ENCODE results near the gene COA3. TPM values are rescaled to one million over a fixed set of nuclear protein-coding genes. Genes with fewer than 3 reads are reported as not detected.

COA3 gene
- total and polyA plus RNA-seq, 2 donors (not counting 1 experiment from before 2014, with no cell fraction given), result 18.5 to 32.1 TPM

DNA sequence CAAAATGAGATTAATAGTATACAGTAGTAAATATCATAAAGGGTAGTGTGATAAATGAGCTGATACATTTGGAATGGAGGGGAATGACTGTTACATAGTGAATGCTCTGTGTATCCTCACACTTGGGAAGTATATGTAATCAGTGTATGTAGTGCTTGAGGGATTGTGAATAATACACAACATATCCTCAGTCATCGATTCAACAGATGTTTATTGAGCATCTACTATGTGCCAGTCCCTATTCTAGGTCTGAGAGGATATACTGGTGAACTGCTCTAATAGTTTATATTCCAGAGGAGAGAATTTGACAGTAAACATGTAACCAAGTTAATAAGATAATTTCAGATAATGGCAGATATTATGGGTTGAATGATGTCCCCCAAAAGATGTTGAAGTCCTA lies 29.0 kb upstream of the COA3 start:
- Mint-ChIP-seq H3K4me1 (peaks cover 21% of the 10 kb centered on the region), H3K27ac (no peak overlapping the region), H3K4me3 (no peak overlapping the region), H3K9me3 (ENCODE audit: insufficient read depth) (no peaks in the 10 kb centered on the region), H3K27me3 (no peaks in the 10 kb centered on the region)
- TF ChIP-seq, protein P1, sequence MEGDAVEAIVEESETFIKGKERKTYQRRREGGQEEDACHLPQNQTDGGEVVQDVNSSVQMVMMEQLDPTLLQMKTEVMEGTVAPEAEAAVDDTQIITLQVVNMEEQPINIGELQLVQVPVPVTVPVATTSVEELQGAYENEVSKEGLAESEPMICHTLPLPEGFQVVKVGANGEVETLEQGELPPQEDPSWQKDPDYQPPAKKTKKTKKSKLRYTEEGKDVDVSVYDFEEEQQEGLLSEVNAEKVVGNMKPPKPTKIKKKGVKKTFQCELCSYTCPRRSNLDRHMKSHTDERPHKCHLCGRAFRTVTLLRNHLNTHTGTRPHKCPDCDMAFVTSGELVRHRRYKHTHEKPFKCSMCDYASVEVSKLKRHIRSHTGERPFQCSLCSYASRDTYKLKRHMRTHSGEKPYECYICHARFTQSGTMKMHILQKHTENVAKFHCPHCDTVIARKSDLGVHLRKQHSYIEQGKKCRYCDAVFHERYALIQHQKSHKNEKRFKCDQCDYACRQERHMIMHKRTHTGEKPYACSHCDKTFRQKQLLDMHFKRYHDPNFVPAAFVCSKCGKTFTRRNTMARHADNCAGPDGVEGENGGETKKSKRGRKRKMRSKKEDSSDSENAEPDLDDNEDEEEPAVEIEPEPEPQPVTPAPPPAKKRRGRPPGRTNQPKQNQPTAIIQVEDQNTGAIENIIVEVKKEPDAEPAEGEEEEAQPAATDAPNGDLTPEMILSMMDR (IDR thresholded peaks at IDR 0.05), result no peak
- TF ChIP-seq EZH2 (IDR thresholded peaks at IDR 0.05; ENCODE audit: borderline replicate concordance, insufficient read depth, low read depth, low read length, poor library complexity, severe bottlenecking), result no peak
- H3K4me2 ChIP-seq (replicated peaks; ENCODE audit: low read depth, low read length, poor library complexity, severe bottlenecking), result no peak overlapping the region
- H3K36me3 ChIP-seq (replicated peaks in 1 of 2; ENCODE audit: control extremely low read depth in 1 of 2, control insufficient read depth in 1 of 2, extremely low read depth in 1 of 2, insufficient read depth in 2 of 2, low read length in 1 of 2), result no peaks in the 10 kb centered on the region
- peaks cover 10 to 22% of the 10 kb centered on the region in 2 donors for H3K4me1 ChIP-seq (ENCODE audit: control insufficient read depth in 2 of 2, insufficient read depth in 2 of 2, low read length in 2 of 2)
- no peaks in the 10 kb centered on the region for H4K20me1 ChIP-seq (ENCODE audit: control insufficient read depth, insufficient read depth, low read length, poor library complexity, severe bottlenecking)
- DNase-seq, result no peak
- no peak overlapping the region for H2AFZ ChIP-seq (ENCODE audit: insufficient read depth, low read depth, low read length, poor library complexity, severe bottlenecking)
- POLR2A ChIA-PET, result interaction anchor here (0.5 kb wide), 1 partner anchor 158 kb away, joined by 4 read pairs; no protein-coding TSS in a partner anchor
- H3K4me3 ChIP-seq (ENCODE audit: control extremely low read depth in 1 of 5, extremely low read depth in 1 of 5, insufficient read depth in 1 of 5, low read depth in 2 of 5, low read length in 4 of 5), result no peak overlapping the region
- no peak for ATAC-seq (ENCODE audit: low read depth)
- no peak overlapping the region for H3K27ac ChIP-seq (ENCODE audit: low read length in 2 of 2)
- no peaks in the 10 kb centered on the region for H3K9me3 ChIP-seq (ENCODE audit: control extremely low read depth in 1 of 3, control insufficient read depth in 2 of 3, insufficient read depth in 1 of 3, low read length in 2 of 3)
- intact Hi-C loops (cut with micrococcal nuclease), result no loop called here
- H3K79me2 ChIP-seq (ENCODE audit: control insufficient read depth, insufficient read depth, low read length), result peaks cover 25% of the 10 kb centered on the region
- no peaks in the 10 kb centered on the region for H3K27me3 ChIP-seq (replicated peaks in 1 of 4; ENCODE audit: control extremely low read depth in 1 of 4, control insufficient read depth in 3 of 4, insufficient read depth in 4 of 4, low read length in 3 of 4)
- CTCF ChIA-PET, result interaction anchor here (0.9 kb wide), 1 partner anchor 9 kb away, joined by 3 read pairs; no protein-coding TSS in a partner anchor
- H3K9ac ChIP-seq (ENCODE audit: low read length), result no peak overlapping the region
- no CpG with 5 or more reads among the region's 1 CpG for WGBS (ENCODE audit: insufficient coverage)

DNA sequence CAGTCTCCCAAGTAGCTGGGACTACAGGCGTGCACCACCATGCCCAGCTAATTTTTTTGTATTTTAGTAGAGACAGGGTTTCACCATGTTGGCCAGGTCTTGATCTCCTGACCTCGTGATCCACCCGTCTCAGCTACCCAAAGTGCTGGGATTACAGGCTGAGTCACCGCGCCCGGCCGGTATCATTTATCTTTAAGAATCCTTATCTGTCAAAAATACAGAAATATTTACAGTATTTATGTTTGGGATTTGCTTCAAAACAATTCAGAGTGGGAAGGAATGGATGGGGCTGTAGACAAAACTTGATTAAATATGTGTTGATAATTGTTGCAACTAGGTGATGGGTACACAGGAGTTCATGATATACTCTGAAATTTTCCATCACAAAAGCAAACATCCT lies 22.7 kb upstream of the COA3 start:
- H2AFZ ChIP-seq (ENCODE audit: insufficient read depth, low read depth, low read length, poor library complexity, severe bottlenecking), result no peak overlapping the region
- ATAC-seq (ENCODE audit: low read depth), result no peak
- H3K4me2 ChIP-seq (replicated peaks; ENCODE audit: low read depth, low read length, poor library complexity, severe bottlenecking), result no peak overlapping the region
- CTCF ChIA-PET, result interaction anchor here (0.6 to 1.5 kb wide), 4 partner anchors 10 to 99 kb away, joined by 3 to 7 read pairs (median 4); partner anchors contain the start of gene VPS25
- H3K9me3 Mint-ChIP-seq (ENCODE audit: insufficient read depth), result no peaks in the 10 kb centered on the region
- H3K4me3 ChIP-seq (ENCODE audit: control extremely low read depth in 1 of 5, extremely low read depth in 1 of 5, insufficient read depth in 1 of 5, low read depth in 2 of 5, low read length in 4 of 5), result no peak overlapping the region
- no peak for DNase-seq
- no peak overlapping the region for H3K9ac ChIP-seq (ENCODE audit: low read length)
- H4K20me1 ChIP-seq (ENCODE audit: control insufficient read depth, insufficient read depth, low read length, poor library complexity, severe bottlenecking), result peaks cover 10% of the 10 kb centered on the region
- no peaks in the 10 kb centered on the region for H3K9me3 ChIP-seq (ENCODE audit: control extremely low read depth in 1 of 3, control insufficient read depth in 2 of 3, insufficient read depth in 1 of 3, low read length in 2 of 3)
- H3K79me2 ChIP-seq (ENCODE audit: control insufficient read depth, insufficient read depth, low read length), result peaks cover 51% of the 10 kb centered on the region
- no peak overlapping the region for H3K27ac ChIP-seq (ENCODE audit: low read length in 2 of 2)
- WGBS (ENCODE audit: insufficient coverage), result no CpG with 5 or more reads among the region's 7 CpGs
- no peaks in the 10 kb centered on the region for H3K27me3 Mint-ChIP-seq
- POLR2A ChIA-PET, result no interaction called here
- intact Hi-C loops (cut with micrococcal nuclease), result loop anchor here (5.0 kb wide), 2 partner anchors 269 to 661 kb away; partner anchors contain the start of genes DHX8 and HSD17B1
- peaks cover 25% of the 10 kb centered on the region for H3K4me1 Mint-ChIP-seq
- H3K4me3 Mint-ChIP-seq, result no peak overlapping the region
- no peaks in the 10 kb centered on the region for H3K27me3 ChIP-seq (replicated peaks in 1 of 4; ENCODE audit: control extremely low read depth in 1 of 4, control insufficient read depth in 3 of 4, insufficient read depth in 4 of 4, low read length in 3 of 4)
- H3K4me1 ChIP-seq (ENCODE audit: control insufficient read depth in 2 of 2, insufficient read depth in 2 of 2, low read length in 2 of 2), result peaks cover 6 to 18% of the 10 kb centered on the region in 2 donors
- H3K27ac Mint-ChIP-seq, result no peak overlapping the region
- TF ChIP-seq, protein P1 (IDR thresholded peaks at IDR 0.05), result no peak
- TF ChIP-seq EZH2 (IDR thresholded peaks at IDR 0.05; ENCODE audit: borderline replicate concordance, insufficient read depth, low read depth, low read length, poor library complexity, severe bottlenecking), result no peak
- H3K36me3 ChIP-seq (replicated peaks in 1 of 2; ENCODE audit: control extremely low read depth in 1 of 2, control insufficient read depth in 1 of 2, extremely low read depth in 1 of 2, insufficient read depth in 2 of 2, low read length in 1 of 2), result peaks cover 2 to 43% of the 10 kb centered on the region in 2 experiments
